Measurements from ENCODE around the gene FLRT1. TPM values are rescaled to one million over a fixed set of nuclear protein-coding genes. Genes with fewer than 3 reads are reported as not detected.
"Not testable (repeated sequence)": the region's sequence is repeated elsewhere in the genome, so short reads cannot be mapped to it uniquely, and the experiment has no call there.

Gene FLRT1
- total and polyA plus RNA-seq, 5 donors from 2014 or later: 0.21 TPM; not detected in 4

DNA sequence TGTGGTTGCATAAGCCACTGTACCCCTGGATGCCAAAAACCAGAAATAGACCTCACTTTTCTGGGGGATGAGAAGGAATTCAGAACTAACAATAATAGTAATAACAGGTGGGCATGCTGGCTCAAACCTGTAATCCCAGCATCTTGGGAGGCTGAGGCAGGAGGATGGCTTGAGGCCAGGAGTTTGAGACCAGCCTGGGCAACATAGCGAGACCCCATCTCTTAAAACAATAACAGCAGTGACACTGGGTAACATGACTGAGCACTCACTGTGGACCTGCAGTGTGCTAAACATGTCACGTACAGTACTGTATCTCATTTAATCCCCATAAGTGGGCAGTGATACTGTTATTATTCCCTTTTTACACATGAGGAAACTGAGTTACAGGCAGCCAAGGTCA lies 10.0 kb downstream of the FLRT1 start:
- Mint-ChIP-seq H3K27ac (no peak overlapping the region), H3K4me3 (no peak overlapping the region), H3K27me3 (peaks cover 6% of the 10 kb centered on the region), H3K4me1 (peaks cover 0 to 2% (median 0%) of the 10 kb centered on the region in 4 donors), H3K9me3 (no peaks in the 10 kb centered on the region), H3K36me3 (no peaks in the 10 kb centered on the region)
- Histone ChIP-seq H3K27me3 (ENCODE audit: control insufficient read depth, insufficient read depth, low read length) (no peaks in the 10 kb centered on the region), H3K36me3 (ENCODE audit: control insufficient read depth, insufficient read depth, low read length) (no peaks in the 10 kb centered on the region), H3K4me1 (ENCODE audit: control insufficient read depth, insufficient read depth, low read length, poor library complexity, severe bottlenecking) (no peaks in the 10 kb centered on the region), H3K27ac (ENCODE audit: insufficient read depth, low read length, poor library complexity, severe bottlenecking) (no peak overlapping the region), H3K4me3 (ENCODE audit: low read depth, low read length) (no peak overlapping the region), H3K9me3 (ENCODE audit: control insufficient read depth in 2 of 2, low read length in 2 of 2) (no peaks in the 10 kb centered on the region)
- DNase-seq: no peak
- ATAC-seq (ENCODE audit: low read depth in 2 of 2): no peak

DNA sequence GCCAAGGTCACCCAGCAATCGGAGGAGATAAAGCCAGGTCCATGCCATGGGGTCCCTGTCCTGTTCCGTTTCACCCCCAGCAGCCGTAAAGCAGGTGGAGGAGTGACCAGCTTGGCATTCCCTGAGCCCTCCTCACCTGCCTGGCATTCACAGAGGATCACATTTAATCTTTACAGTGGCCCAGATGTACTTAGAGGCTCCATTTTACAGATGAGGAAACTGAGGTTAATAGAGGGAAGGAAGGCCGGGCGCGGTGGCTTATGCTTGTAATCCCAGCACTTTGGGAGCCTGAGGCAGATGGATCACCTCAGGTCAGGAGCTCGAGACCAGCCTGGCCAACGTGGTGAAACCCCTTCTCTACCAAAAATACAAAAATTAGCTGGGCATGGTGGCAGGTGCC lies 11.6 kb downstream of the FLRT1 start:
- H3K4me1 Mint-ChIP-seq; H3K4me3 ChIP-seq (ENCODE audit: low read depth, low read length); H3K36me3 Mint-ChIP-seq; DNase-seq; H3K9me3 Mint-ChIP-seq; H3K36me3 ChIP-seq (ENCODE audit: control insufficient read depth, insufficient read depth, low read length); H3K4me3 Mint-ChIP-seq; H3K9me3 ChIP-seq (ENCODE audit: control insufficient read depth in 2 of 2, low read length in 2 of 2); H3K27me3 Mint-ChIP-seq; H3K27me3 ChIP-seq (ENCODE audit: control insufficient read depth, insufficient read depth, low read length); ATAC-seq (ENCODE audit: low read depth in 2 of 2); H3K4me1 ChIP-seq (ENCODE audit: control insufficient read depth, insufficient read depth, low read length, poor library complexity, severe bottlenecking); H3K27ac ChIP-seq (ENCODE audit: insufficient read depth, low read length, poor library complexity, severe bottlenecking); H3K27ac Mint-ChIP-seq: not testable (repeated sequence)

DNA sequence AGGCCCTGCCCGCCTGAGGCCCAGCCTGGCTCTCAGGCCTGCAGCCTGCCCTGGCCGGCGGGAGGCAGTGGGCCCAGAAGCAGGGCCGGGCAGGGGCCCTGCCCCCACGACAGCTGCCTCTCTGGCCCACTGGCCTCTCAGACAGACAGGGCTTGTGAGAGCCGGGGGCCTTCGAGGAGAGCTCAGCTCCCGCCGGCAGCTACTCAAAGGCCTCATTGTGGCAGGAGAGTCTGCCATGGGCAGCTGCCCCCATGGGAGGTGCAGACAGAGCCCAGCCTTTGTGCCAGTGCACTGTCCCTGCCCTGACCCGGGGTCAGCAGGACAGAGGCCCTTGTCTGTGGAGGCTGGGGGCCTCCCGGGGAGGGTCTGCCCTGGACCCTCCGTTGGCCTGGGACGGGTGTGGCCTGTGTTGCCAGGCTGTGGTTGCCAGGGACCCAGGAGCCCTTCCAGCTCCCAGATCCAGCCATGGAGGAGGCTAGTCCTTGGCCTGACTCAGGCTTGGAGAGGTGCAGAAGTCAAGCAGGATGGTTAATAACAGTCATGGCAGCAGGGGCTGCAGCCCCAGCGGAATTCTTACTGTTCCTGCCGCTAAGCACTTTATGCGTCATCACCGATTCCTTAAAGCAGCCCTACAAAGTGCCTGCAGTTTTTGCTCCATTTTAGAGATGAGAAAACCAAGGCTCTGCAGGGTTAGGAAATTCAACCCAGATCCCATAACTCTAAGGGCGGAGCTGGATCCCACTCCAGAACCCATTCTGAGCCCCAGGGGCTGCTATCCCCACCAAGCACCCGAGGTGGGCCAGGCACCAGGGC lies 12.5 kb downstream of the FLRT1 start:
- H3K4me3 ChIP-seq (ENCODE audit: low read depth, low read length): no peak overlapping the region
- no peak overlapping the region for H3K27ac ChIP-seq (ENCODE audit: insufficient read depth, low read length, poor library complexity, severe bottlenecking)
- H3K4me1 ChIP-seq (ENCODE audit: control insufficient read depth, insufficient read depth, low read length, poor library complexity, severe bottlenecking): no peaks in the 10 kb centered on the region
- ATAC-seq (ENCODE audit: low read depth in 2 of 2) (no peak), DNase-seq (no peak)
- H3K36me3 Mint-ChIP-seq: no peaks in the 10 kb centered on the region
- no peaks in the 10 kb centered on the region for H3K36me3 ChIP-seq (ENCODE audit: control insufficient read depth, insufficient read depth, low read length)
- H3K27me3 ChIP-seq (ENCODE audit: control insufficient read depth, insufficient read depth, low read length): no peaks in the 10 kb centered on the region
- H3K9me3 ChIP-seq (ENCODE audit: control insufficient read depth in 2 of 2, low read length in 2 of 2): no peaks in the 10 kb centered on the region
- no peak overlapping the region for H3K4me3 Mint-ChIP-seq
- H3K27me3 Mint-ChIP-seq: no peaks in the 10 kb centered on the region
- no peaks in the 10 kb centered on the region for H3K9me3 Mint-ChIP-seq
- H3K27ac Mint-ChIP-seq: no peak overlapping the region
- H3K4me1 Mint-ChIP-seq: peaks cover 0 to 2% (median 0%) of the 10 kb centered on the region in 4 donors

DNA sequence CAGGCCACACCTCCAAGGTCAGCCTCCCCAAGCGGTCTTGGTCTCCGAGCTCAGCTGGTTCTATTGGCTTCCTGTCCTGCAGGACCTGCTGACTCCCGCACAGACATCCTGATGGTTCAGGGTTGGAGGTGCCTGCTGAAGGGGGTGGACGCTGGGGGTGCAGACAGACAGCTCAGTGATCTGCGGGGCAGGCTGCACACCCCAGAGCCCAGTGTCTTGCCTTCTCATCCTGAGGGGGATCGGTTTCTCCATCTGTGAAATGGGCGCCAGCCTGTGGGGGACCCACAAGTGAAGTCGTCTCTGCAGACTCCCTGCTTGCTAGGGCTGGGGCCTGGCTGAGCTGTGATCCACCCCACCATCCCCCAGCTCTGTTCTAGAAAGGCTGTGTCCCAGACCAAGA lies 13.8 kb downstream of the FLRT1 start:
- ATAC-seq (ENCODE audit: low read depth in 2 of 2) (no peak), DNase-seq (no peak)
- no peak overlapping the region for H3K27ac Mint-ChIP-seq
- no peaks in the 10 kb centered on the region for H3K36me3 ChIP-seq (ENCODE audit: control insufficient read depth, insufficient read depth, low read length)
- no peak overlapping the region for H3K4me3 Mint-ChIP-seq
- H3K9me3 Mint-ChIP-seq: peaks cover 0 to 2% (median 0%) of the 10 kb centered on the region in 7 donors
- no peak overlapping the region for H3K4me3 ChIP-seq (ENCODE audit: low read depth, low read length)
- no peaks in the 10 kb centered on the region for H3K27me3 Mint-ChIP-seq
- H3K36me3 Mint-ChIP-seq: no peaks in the 10 kb centered on the region
- H3K27me3 ChIP-seq (ENCODE audit: control insufficient read depth, insufficient read depth, low read length): no peaks in the 10 kb centered on the region
- H3K27ac ChIP-seq (ENCODE audit: insufficient read depth, low read length, poor library complexity, severe bottlenecking): no peak overlapping the region
- H3K9me3 ChIP-seq (ENCODE audit: control insufficient read depth in 2 of 2, low read length in 2 of 2): no peaks in the 10 kb centered on the region
- no peaks in the 10 kb centered on the region for H3K4me1 ChIP-seq (ENCODE audit: control insufficient read depth, insufficient read depth, low read length, poor library complexity, severe bottlenecking)
- peaks cover 0 to 2% (median 0%) of the 10 kb centered on the region in 4 donors for H3K4me1 Mint-ChIP-seq

DNA sequence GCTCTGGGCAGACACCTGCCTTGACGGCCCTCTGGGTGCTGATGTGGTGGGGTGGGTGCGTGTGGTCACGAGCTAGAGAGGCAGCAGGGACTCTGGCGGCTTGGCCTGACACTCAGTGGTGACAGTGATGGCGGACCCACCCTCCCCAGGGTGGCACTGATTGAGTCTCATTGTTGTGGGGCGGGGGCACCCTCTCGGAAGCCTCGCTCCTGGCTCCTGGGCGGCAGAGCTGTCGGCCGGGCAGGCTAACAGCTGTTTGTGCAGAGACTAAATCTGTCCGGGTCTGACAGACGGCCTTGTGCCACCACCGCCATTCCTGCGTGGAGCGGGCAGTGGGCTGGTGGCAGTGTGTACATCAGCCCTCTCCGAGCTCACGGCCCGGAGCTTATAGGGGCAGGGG lies 15.6 kb downstream of the FLRT1 start:
- H3K27ac ChIP-seq (ENCODE audit: insufficient read depth, low read length, poor library complexity, severe bottlenecking): no peak overlapping the region
- no peak overlapping the region for H3K4me3 Mint-ChIP-seq
- H3K9me3 Mint-ChIP-seq: peaks cover 0 to 2% (median 0%) of the 10 kb centered on the region in 7 donors

DNA sequence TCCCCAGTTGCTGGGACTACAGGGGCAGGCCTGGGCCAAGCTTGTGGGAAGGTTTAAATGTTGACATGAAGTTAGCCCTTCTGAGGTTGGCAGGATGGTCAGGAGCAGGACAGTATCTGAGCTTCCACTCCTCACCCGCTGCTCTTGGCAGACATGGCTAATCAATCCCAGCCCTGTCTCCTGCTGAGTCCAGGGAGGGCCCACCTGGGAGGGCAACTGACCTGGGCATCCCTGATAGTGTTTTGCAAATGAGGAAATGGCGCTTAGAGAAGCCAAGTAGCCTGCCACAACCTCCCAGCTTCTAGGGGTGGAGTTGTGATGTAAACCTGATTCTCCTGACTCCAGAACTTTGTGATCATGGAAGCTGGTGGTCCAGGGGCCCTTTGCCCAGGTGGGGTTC lies 16.7 kb downstream of the FLRT1 start:
- Histone ChIP-seq H3K27ac (ENCODE audit: insufficient read depth, low read length, poor library complexity, severe bottlenecking) (no peak overlapping the region), H3K27me3 (ENCODE audit: control insufficient read depth, insufficient read depth, low read length) (no peaks in the 10 kb centered on the region), H3K4me1 (ENCODE audit: control insufficient read depth, insufficient read depth, low read length, poor library complexity, severe bottlenecking) (no peaks in the 10 kb centered on the region), H3K9me3 (ENCODE audit: control insufficient read depth in 2 of 2, low read length in 2 of 2) (no peaks in the 10 kb centered on the region), H3K36me3 (ENCODE audit: control insufficient read depth, insufficient read depth, low read length) (no peaks in the 10 kb centered on the region), H3K4me3 (ENCODE audit: low read depth, low read length) (no peak overlapping the region)
- no peaks in the 10 kb centered on the region for H3K36me3 Mint-ChIP-seq
- H3K4me3 Mint-ChIP-seq: no peak overlapping the region
- no peaks in the 10 kb centered on the region for H3K27me3 Mint-ChIP-seq
- DNase-seq: no peak
- ATAC-seq (ENCODE audit: low read depth in 2 of 2): no peak
- no peak overlapping the region for H3K27ac Mint-ChIP-seq
- peaks cover 0 to 2% (median 0%) of the 10 kb centered on the region in 7 donors for H3K9me3 Mint-ChIP-seq
- H3K4me1 Mint-ChIP-seq: no peaks in the 10 kb centered on the region

More for the DNA sequence above, 15.6 kb downstream of the FLRT1 start:
- H3K27me3 Mint-ChIP-seq: no peaks in the 10 kb centered on the region
- ATAC-seq (ENCODE audit: low read depth in 2 of 2): no peak
- Histone ChIP-seq H3K36me3 (ENCODE audit: control insufficient read depth, insufficient read depth, low read length) (no peaks in the 10 kb centered on the region), H3K9me3 (ENCODE audit: control insufficient read depth in 2 of 2, low read length in 2 of 2) (no peaks in the 10 kb centered on the region), H3K4me3 (ENCODE audit: low read depth, low read length) (no peak overlapping the region), H3K27me3 (ENCODE audit: control insufficient read depth, insufficient read depth, low read length) (no peaks in the 10 kb centered on the region), H3K4me1 (ENCODE audit: control insufficient read depth, insufficient read depth, low read length, poor library complexity, severe bottlenecking) (no peaks in the 10 kb centered on the region)
- no peak overlapping the region for H3K27ac Mint-ChIP-seq
- no peaks in the 10 kb centered on the region for H3K4me1 Mint-ChIP-seq
- no peak for DNase-seq
- no peaks in the 10 kb centered on the region for H3K36me3 Mint-ChIP-seq

DNA sequence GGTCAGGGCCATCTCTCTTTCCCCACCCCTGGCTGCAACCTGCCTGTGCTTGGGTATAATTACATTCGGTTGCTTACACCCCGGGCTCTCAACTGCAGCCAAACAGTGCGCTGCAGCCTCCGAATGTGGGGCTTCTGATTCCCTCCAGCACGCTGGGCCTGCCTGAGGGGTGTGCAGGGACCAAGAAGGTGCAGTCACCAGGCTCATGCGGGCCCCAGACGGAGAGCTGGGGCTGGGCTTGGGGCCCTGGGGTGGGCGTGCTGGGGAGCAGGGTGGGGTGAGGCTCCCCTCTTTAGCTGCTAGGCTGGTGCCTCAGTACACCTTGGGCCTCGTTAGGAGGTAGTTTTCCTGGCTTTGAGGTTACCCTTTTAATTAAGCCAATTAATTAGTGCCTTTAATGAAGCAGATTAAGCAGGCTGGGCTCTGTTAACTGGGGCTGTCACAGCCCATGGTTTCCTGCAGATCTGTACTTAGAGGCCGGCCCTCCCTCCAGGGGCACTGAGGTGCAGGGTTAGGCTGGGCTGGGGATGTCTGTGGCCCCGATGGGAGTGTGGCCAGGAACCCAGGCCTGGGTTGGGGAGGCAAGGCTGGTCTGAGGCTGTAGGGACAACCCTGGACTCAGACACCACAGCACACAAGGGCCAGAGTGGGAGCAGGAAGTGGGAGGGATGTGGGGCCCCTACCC lies 17.3 kb downstream of the FLRT1 start:
- Mint-ChIP-seq H3K4me1 (no peaks in the 10 kb centered on the region), H3K27me3 (no peaks in the 10 kb centered on the region), H3K4me3 (no peak overlapping the region), H3K27ac (peak overlapping the region in 1 of 3 donors; percentile 26), H3K9me3 (peaks cover 0 to 2% (median 0%) of the 10 kb centered on the region in 7 donors), H3K36me3 (no peaks in the 10 kb centered on the region)
- no peak overlapping the region for H3K27ac ChIP-seq (ENCODE audit: insufficient read depth, low read length, poor library complexity, severe bottlenecking)
- H3K4me1 ChIP-seq (ENCODE audit: control insufficient read depth, insufficient read depth, low read length, poor library complexity, severe bottlenecking): no peaks in the 10 kb centered on the region
- no peaks in the 10 kb centered on the region for H3K27me3 ChIP-seq (ENCODE audit: control insufficient read depth, insufficient read depth, low read length)
- no peak overlapping the region for H3K4me3 ChIP-seq (ENCODE audit: low read depth, low read length)
- ATAC-seq (ENCODE audit: low read depth in 2 of 2): no peak
- no peaks in the 10 kb centered on the region for H3K36me3 ChIP-seq (ENCODE audit: control insufficient read depth, insufficient read depth, low read length)
- no peaks in the 10 kb centered on the region for H3K9me3 ChIP-seq (ENCODE audit: control insufficient read depth in 2 of 2, low read length in 2 of 2)
- DNase-seq: no peak

DNA sequence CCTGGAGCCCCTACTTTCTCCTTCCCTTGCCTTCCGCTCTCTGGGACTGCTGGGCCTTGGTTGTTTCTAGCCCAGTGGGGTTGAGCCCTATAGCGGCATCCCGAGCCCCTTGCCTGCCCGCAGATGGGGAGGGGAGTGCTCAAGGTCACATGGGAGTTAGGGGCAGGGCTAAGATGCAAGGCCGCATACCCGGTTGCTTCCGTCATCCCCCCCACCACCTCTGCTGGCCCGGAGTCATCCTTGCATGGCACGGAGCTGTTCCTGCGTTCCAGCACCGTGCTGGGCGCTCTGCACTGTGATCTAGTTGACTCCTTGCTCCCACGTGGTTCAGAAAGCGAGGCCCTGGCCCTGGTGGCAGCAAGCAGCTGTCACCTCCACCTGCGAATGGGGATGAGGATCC lies 18.0 kb downstream of the FLRT1 start:
- no peak for ATAC-seq (ENCODE audit: low read depth in 2 of 2)
- DNase-seq: no peak
- Mint-ChIP-seq H3K27ac (no peak overlapping the region), H3K9me3 (peaks cover 0 to 2% (median 0%) of the 10 kb centered on the region in 7 donors), H3K4me1 (no peaks in the 10 kb centered on the region), H3K36me3 (no peaks in the 10 kb centered on the region), H3K4me3 (no peak overlapping the region), H3K27me3 (no peaks in the 10 kb centered on the region)
- no peaks in the 10 kb centered on the region for H3K36me3 ChIP-seq (ENCODE audit: control insufficient read depth, insufficient read depth, low read length)
- H3K4me3 ChIP-seq (ENCODE audit: low read depth, low read length): no peak overlapping the region
- H3K9me3 ChIP-seq (ENCODE audit: control insufficient read depth in 2 of 2, low read length in 2 of 2): no peaks in the 10 kb centered on the region
- no peak overlapping the region for H3K27ac ChIP-seq (ENCODE audit: insufficient read depth, low read length, poor library complexity, severe bottlenecking)
- H3K27me3 ChIP-seq (ENCODE audit: control insufficient read depth, insufficient read depth, low read length): no peaks in the 10 kb centered on the region
- no peaks in the 10 kb centered on the region for H3K4me1 ChIP-seq (ENCODE audit: control insufficient read depth, insufficient read depth, low read length, poor library complexity, severe bottlenecking)

Measured in CD4-positive, CD25-positive, alpha-beta regulatory T cell (primary cell).